Measurements from ENCODE around the gene PTGES3. TPM values are rescaled to one million over a fixed set of nuclear protein-coding genes. Genes with fewer than 3 reads are reported as not detected.

Gene PTGES3
- total RNA-seq, 1 experiment from 2014 or later = 404 TPM

GRCh38 chr12:56661979-56662638, 26.0 kb downstream of the PTGES3 start:
- ChIA-PET RAD21 (ENCODE audit: low non-redundant PET in 1 of 2, low total read pairs in 2 of 2, uncharacterized antibody in 2 of 2, unreplicated experiment in 2 of 2) (no interaction called here), CTCF (no interaction called here), POLR2A (interaction anchor here (1.0 to 2.3 kb wide), 3 partner anchors 15 to 26 kb away, joined by 3 to 6 read pairs (median 3); partner anchors contain the start of gene PTGES3)
- DNase-seq (ENCODE audit: low read depth, low spot score) (no peak), ATAC-seq (peak; percentile 37)
- Histone ChIP-seq H3K4me1 (ENCODE audit: control insufficient read depth in 1 of 2, insufficient read depth in 2 of 2, low read length in 2 of 2) (peaks cover 0 to 3% of the 10 kb centered on the region in 2 experiments; a peak in 1 of 4 replicates), H3K9me2 (ENCODE audit: insufficient read depth) (no peaks in the 10 kb centered on the region), H3K79me2 (ENCODE audit: insufficient read depth, low read length) (peaks cover 31% of the 10 kb centered on the region), H3K36me3 (ENCODE audit: control insufficient read depth in 1 of 2, insufficient read depth in 2 of 2, low read length in 2 of 2) (peaks cover 22 to 35% of the 10 kb centered on the region in 2 experiments), H3K4me2 (ENCODE audit: low read length) (no peak overlapping the region), H3K9ac (ENCODE audit: low read length) (no peak overlapping the region), H2AFZ (ENCODE audit: low read depth, low read length, poor library complexity, severe bottlenecking) (no peak overlapping the region), H3K9me3 (ENCODE audit: control insufficient read depth in 1 of 2, insufficient read depth in 1 of 2, low read depth in 1 of 2, low read length in 2 of 2) (no peaks in the 10 kb centered on the region), H4K20me1 (ENCODE audit: insufficient read depth) (peaks cover 27% of the 10 kb centered on the region; the same call in 1 of the 2 replicates), H3K27me3 (ENCODE audit: insufficient read depth, low read length) (no peaks in the 10 kb centered on the region), H3K27ac (ENCODE audit: low read depth, low read length) (no peak overlapping the region), H3K4me3 (replicated peaks in 1 of 2; ENCODE audit: low read depth in 1 of 2, low read length in 2 of 2) (no peak overlapping the region)
- intact Hi-C loops (cut with micrococcal nuclease) = no loop called here
- TF ChIP-seq JUND (IDR thresholded peaks at IDR 0.05) (no peak), POLR2AphosphoS5 (IDR thresholded peaks at IDR 0.05; ENCODE audit: low read depth, low read length) (peak; percentile 41), CEBPB (IDR thresholded peaks at IDR 0.05; ENCODE audit: low read depth) (no peak), POLR2A (IDR thresholded peaks at IDR 0.05; ENCODE audit: borderline replicate concordance, extremely low read depth, insufficient read depth, insufficient read length) (no peak), SIN3A (IDR thresholded peaks at IDR 0.05; ENCODE audit: low read depth) (0 out of 2 replicates have a peak, but pooled peaks have one; percentile 13), ATF3 (IDR thresholded peaks at IDR 0.05) (no peak)
- BruUV-seq (replicated peaks) = no TSS peak

GRCh38 chr12:56661560-56661959, 26.5 kb downstream of the PTGES3 start:
- Histone ChIP-seq H4K20me1 (ENCODE audit: insufficient read depth) (peaks cover 25% of the 10 kb centered on the region; the same call in 1 of the 2 replicates), H3K36me3 (ENCODE audit: control insufficient read depth in 1 of 2, insufficient read depth in 2 of 2, low read length in 2 of 2) (peaks cover 22 to 30% of the 10 kb centered on the region in 2 experiments), H3K9me3 (ENCODE audit: control insufficient read depth in 1 of 2, insufficient read depth in 1 of 2, low read depth in 1 of 2, low read length in 2 of 2) (no peaks in the 10 kb centered on the region), H2AFZ (ENCODE audit: low read depth, low read length, poor library complexity, severe bottlenecking) (no peak overlapping the region), H3K4me3 (replicated peaks in 1 of 2; ENCODE audit: low read depth in 1 of 2, low read length in 2 of 2) (no peak overlapping the region), H3K4me1 (ENCODE audit: control insufficient read depth in 1 of 2, insufficient read depth in 2 of 2, low read length in 2 of 2) (peaks cover 0 to 3% of the 10 kb centered on the region in 2 experiments; a peak in 1 of 4 replicates), H3K9ac (ENCODE audit: low read length) (no peak overlapping the region), H3K79me2 (ENCODE audit: insufficient read depth, low read length) (peaks cover 25% of the 10 kb centered on the region), H3K27me3 (ENCODE audit: insufficient read depth, low read length) (no peaks in the 10 kb centered on the region), H3K4me2 (ENCODE audit: low read length) (no peak overlapping the region), H3K9me2 (ENCODE audit: insufficient read depth) (no peaks in the 10 kb centered on the region), H3K27ac (ENCODE audit: low read depth, low read length) (no peak overlapping the region)
- RAD21 ChIA-PET (ENCODE audit: low non-redundant PET in 1 of 2, low total read pairs in 2 of 2, uncharacterized antibody in 2 of 2, unreplicated experiment in 2 of 2) = no interaction called here
- 0 out of 2 replicates have a peak, but pooled peaks have one; percentile 1 for TF ChIP-seq SIN3A (IDR thresholded peaks at IDR 0.05; ENCODE audit: low read depth)
- TF ChIP-seq SP1 (IDR thresholded peaks at IDR 0.05; ENCODE audit: low read depth) = no peak
- BruUV-seq (replicated peaks) = no TSS peak
- intact Hi-C loops (cut with micrococcal nuclease) = no loop called here
- CTCF ChIA-PET = no interaction called here
- ATAC-seq (peak; percentile 48), DNase-seq (ENCODE audit: low read depth, low spot score) (no peak)
- POLR2A ChIA-PET = interaction anchor here (1.0 kb wide), 1 partner anchor 14 kb away, joined by 3 read pairs; no protein-coding TSS in a partner anchor
